GM12864 (cell line): ENCODE results near the gene STAT5B.

ENCODE experiments used
- DNase-seq: peaks from one replicate; pipeline ENCODE4 v3.0.0-alpha.2; 2011; ENCODE audit warnings: low read depth
- H3K4me3 ChIP-seq: 2 replicates; pipeline ENCODE4 v1.5.1; 2011; ENCODE audit warnings: mild to moderate bottlenecking, low read depth, low read length, control low read depth
- TF ChIP-seq, protein P1 (sequence below): IDR thresholded peaks from 2 replicates; pipeline ENCODE4 v1.5.1; 2011; ENCODE audit warnings: low read depth, mild to moderate bottlenecking, moderate library complexity, low read length, control low read depth, inconsistent platforms; ENCODE audit errors: missing control alignments

The STAT5B gene

DNA sequence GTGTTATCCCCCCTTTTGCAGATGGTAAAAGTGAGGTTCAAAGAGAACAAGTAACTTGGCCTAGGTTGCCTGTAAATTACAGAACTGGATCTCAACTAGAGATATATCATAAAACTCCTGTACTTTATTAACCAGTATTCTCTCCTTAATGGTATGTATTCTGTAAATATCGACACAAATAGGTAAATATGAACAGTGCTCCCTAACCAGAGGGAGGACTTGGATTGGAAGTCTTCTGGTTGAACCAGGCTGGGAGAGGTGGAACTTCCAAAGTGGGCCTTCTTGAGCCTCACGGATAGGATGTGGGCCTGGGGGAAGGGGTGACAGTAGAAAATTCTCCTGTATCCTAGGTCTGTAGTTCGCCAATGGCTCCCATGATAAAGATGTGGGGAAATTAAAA is 19.8 kb upstream of the STAT5B start:
- TF ChIP-seq, protein P1, sequence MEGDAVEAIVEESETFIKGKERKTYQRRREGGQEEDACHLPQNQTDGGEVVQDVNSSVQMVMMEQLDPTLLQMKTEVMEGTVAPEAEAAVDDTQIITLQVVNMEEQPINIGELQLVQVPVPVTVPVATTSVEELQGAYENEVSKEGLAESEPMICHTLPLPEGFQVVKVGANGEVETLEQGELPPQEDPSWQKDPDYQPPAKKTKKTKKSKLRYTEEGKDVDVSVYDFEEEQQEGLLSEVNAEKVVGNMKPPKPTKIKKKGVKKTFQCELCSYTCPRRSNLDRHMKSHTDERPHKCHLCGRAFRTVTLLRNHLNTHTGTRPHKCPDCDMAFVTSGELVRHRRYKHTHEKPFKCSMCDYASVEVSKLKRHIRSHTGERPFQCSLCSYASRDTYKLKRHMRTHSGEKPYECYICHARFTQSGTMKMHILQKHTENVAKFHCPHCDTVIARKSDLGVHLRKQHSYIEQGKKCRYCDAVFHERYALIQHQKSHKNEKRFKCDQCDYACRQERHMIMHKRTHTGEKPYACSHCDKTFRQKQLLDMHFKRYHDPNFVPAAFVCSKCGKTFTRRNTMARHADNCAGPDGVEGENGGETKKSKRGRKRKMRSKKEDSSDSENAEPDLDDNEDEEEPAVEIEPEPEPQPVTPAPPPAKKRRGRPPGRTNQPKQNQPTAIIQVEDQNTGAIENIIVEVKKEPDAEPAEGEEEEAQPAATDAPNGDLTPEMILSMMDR = no peak
- H3K4me3 ChIP-seq = no peak overlapping the region
- no peak for DNase-seq

- H3K4me3 ChIP-seq = no peak overlapping the region
- DNase-seq = no peak
- TF ChIP-seq, protein P1 = no peak
Measured at GRCh38 chr17:42294469-42295398, 18.5 kb upstream of the STAT5B start.

DNA sequence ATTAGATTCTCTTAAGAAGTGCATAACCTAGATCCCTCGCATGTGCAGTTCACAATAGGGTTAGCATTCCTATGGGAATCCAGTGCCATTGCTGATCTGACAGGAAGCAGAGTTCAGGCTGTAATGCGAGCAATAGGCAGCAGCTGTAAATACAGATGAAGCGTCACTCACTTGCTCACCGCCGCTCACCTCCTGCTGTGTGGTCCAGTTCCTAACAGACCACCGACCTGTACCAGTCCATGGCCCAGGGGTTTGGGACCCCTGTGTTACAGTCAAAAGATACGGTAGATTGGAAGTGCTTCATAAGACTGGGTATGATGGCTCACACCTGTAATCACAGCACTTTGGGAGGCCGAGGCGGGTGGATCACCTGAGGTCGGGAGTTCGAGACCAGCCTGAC is 14.9 kb upstream of the STAT5B start:
- no peak overlapping the region for H3K4me3 ChIP-seq
- DNase-seq = no peak
- TF ChIP-seq, protein P1 = no peak

DNA sequence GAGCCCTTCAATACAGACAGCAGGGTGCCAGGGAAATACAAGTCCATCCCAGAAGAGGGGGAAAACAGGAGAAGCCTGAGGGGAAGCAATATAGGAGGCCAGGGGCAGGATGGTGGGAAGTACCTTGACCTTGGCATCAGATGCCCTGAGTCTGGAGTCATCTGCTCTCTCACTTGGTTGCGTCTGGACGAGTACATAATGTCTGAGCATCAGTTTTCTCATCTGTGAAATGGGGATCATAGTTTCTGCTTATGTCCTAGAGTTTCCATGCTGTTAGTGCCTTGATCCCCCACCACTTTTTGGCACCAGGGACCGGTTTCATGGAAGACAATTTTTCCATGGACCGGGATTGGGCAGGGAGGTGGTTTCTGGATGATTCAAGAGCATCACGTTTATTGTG is 14.4 kb upstream of the STAT5B start:
- TF ChIP-seq, protein P1 = no peak
- peak overlapping the region; percentile 63; the same call in 1 of the 2 replicates for H3K4me3 ChIP-seq

GRCh38 chr17:42289611-42290181 is 13.5 kb upstream of the STAT5B start:
- DNase-seq = no peak
- H3K4me3 ChIP-seq = peak overlapping the region; percentile 63
- TF ChIP-seq, protein P1 = no peak

More for the DNA sequence above, 14.4 kb upstream of the STAT5B start:
- DNase-seq = no peak

- DNase-seq = no peak
- TF ChIP-seq, protein P1 = no peak
- H3K4me3 ChIP-seq = peak overlapping the region; percentile 63
Measured at GRCh38 chr17:42288803-42289610, 12.8 kb upstream of the STAT5B start.
